CD14-positive monocyte (primary cell): ENCODE measurements around the gene TRHDE. TPM values are rescaled to one million over a fixed set of nuclear protein-coding genes. Genes with fewer than 3 reads are reported as not detected.

ENCODE experiments used
- DNase-seq, 3 donors: peaks; one replicate each; pipeline ENCODE4 v3.0.0-alpha.2; 2011 to 2022
- H2AFZ ChIP-seq: 2 replicates; pipeline ENCODE4 v1.6.0; 2012; ENCODE audit warnings: mild to moderate bottlenecking, low read depth, low read length, inconsistent platforms; ENCODE audit not compliant: insufficient read depth, poor library complexity, severe bottlenecking
- H3K27ac ChIP-seq, 2 donors: 1 replicate in 1 of 2; 2 replicates in 1 of 2; pipeline ENCODE4 v1.5.1; 2012 to 2013; ENCODE audit warnings: low read length in 2 of 2, control low read depth in 1 of 2, inconsistent platforms in 1 of 2, low read depth in 1 of 2, mild to moderate bottlenecking in 1 of 2
- H3K27me3 ChIP-seq, 2 donors: one replicate each; pipeline versions ENCODE4 v1.6.0 to v1.6.1; 2011 to 2013; ENCODE audit warnings: low read length in 2 of 2; ENCODE audit not compliant: control insufficient read depth in 2 of 2, insufficient read depth in 2 of 2
- H3K36me3 ChIP-seq, 2 donors: replicated peaks in 1 of 2; 1 replicate in 1 of 2; 2 replicates in 1 of 2; pipeline versions ENCODE4 v1.5.1 to v1.6.1; 2012 to 2013; ENCODE audit warnings: low read length in 2 of 2, control low read depth in 1 of 2, inconsistent platforms in 1 of 2, mild to moderate bottlenecking in 1 of 2; ENCODE audit not compliant: insufficient read depth in 2 of 2, control insufficient read depth in 1 of 2
- H3K4me1 ChIP-seq, 2 donors: 1 replicate in 1 of 2; 2 replicates in 1 of 2; pipeline versions ENCODE4 v1.5.1 to v1.6.1; 2012 to 2013; ENCODE audit warnings: low read length in 2 of 2, control low read depth in 1 of 2, inconsistent platforms in 1 of 2, mild to moderate bottlenecking in 1 of 2, moderate library complexity in 1 of 2; ENCODE audit not compliant: insufficient read depth in 2 of 2, control insufficient read depth in 1 of 2
- H3K4me2 ChIP-seq: replicated peaks from 2 replicates; pipeline ENCODE3; 2012; ENCODE audit warnings: low read length, moderate library complexity, mild to moderate bottlenecking; ENCODE audit not compliant: poor library complexity, severe bottlenecking; ENCODE audit errors: extremely low read depth
- H3K4me3 ChIP-seq, 3 experiments: fragments of 200-600 bp in 1 of 3; sonication (generic) in 1 of 3; replicated peaks in 1 of 3; 1 replicate in 2 of 3; 2 replicates in 1 of 3; pipeline ENCODE4 v1.5.1; 2011 to 2013; ENCODE audit warnings: low read length in 3 of 3, mild to moderate bottlenecking in 3 of 3, control low read depth in 2 of 3, low read depth in 2 of 3, inconsistent platforms in 1 of 3, moderate library complexity in 1 of 3
- H3K79me2 ChIP-seq: 2 replicates; pipeline ENCODE4 v1.6.0; 2012; ENCODE audit warnings: mild to moderate bottlenecking, control low read depth, inconsistent platforms, low read length, moderate library complexity; ENCODE audit not compliant: insufficient read depth
- H3K9ac ChIP-seq: 2 replicates; pipeline ENCODE4 v1.6.0; 2017; ENCODE audit warnings: low read length, mild to moderate bottlenecking; ENCODE audit not compliant: insufficient read depth, poor library complexity, severe bottlenecking
- H3K9me3 ChIP-seq, 2 donors: replicated peaks in 1 of 2; 1 replicate in 1 of 2; 2 replicates in 1 of 2; pipeline versions ENCODE4 v1.5.1 to v1.6.1; 2012 to 2013; ENCODE audit warnings: low read length in 2 of 2, control low read depth in 1 of 2; ENCODE audit not compliant: control insufficient read depth in 1 of 2, insufficient read depth in 1 of 2
- H4K20me1 ChIP-seq: 2 replicates; pipeline ENCODE4 v1.6.0; 2012; ENCODE audit warnings: mild to moderate bottlenecking, low read length, control low read depth, moderate library complexity; ENCODE audit not compliant: insufficient read depth
- H3K27ac Mint-ChIP-seq, 7 donors: one replicate each; pipeline ENCODE4 v1.8.0; 2020; ENCODE audit warnings: mild to moderate bottlenecking in 7 of 7, mixed read lengths in 7 of 7, moderate library complexity in 6 of 7, inconsistent platforms in 2 of 7
- H3K27me3 Mint-ChIP-seq, 3 donors: one replicate each; pipeline ENCODE4 v1.8.0; 2021 to 2022; ENCODE audit warnings: low read depth in 3 of 3, mild to moderate bottlenecking in 3 of 3, mixed read lengths in 3 of 3, moderate library complexity in 3 of 3, inconsistent platforms in 1 of 3
- H3K36me3 Mint-ChIP-seq, 2 donors: one replicate each; pipeline ENCODE4 v1.8.0; 2020; ENCODE audit warnings: mixed read lengths in 2 of 2, inconsistent platforms in 1 of 2, mild to moderate bottlenecking in 1 of 2
- H3K4me1 Mint-ChIP-seq: one replicate; pipeline ENCODE4 v1.8.0; 2020; ENCODE audit warnings: mild to moderate bottlenecking, mixed read lengths
- H3K4me3 Mint-ChIP-seq, 2 donors: one replicate each; pipeline ENCODE4 v1.8.0; 2020; ENCODE audit warnings: mild to moderate bottlenecking in 2 of 2, mixed read lengths in 2 of 2, moderate library complexity in 1 of 2
- H3K9me3 Mint-ChIP-seq, 7 donors: one replicate each; pipeline ENCODE4 v1.8.0; 2020 to 2022; ENCODE audit warnings: mixed read lengths in 7 of 7, mild to moderate bottlenecking in 6 of 7, moderate library complexity in 6 of 7, inconsistent platforms in 2 of 7
- CTCF ChIP-seq: fragments of 200-600 bp; IDR thresholded peaks from one replicate; pipeline ENCODE4 v1.8.0; 2022; ENCODE audit warnings: antibody characterized with exemption, mild to moderate bottlenecking
- WGBS: methylation state at CpG from one replicate; pipeline ENCODE4 v1.1.5; 2013; ENCODE audit warnings: missing lambda C conversion rate; ENCODE audit not compliant: insufficient coverage; 5-methylcytosine and 5-hydroxymethylcytosine counted together
- intact Hi-C, 2 donors: fragments of 100-400 bp; cut with micrococcal nuclease; formaldehyde crosslinking; loops; one replicate each; pipeline versions ENCODE4 v1.15.0 to v1.15.1; 2023
- polyA plus RNA-seq, 3 donors: library from polyadenylated mRNA; depleted of rRNA in 1 of 3; unstranded in 2 of 3; stranded (reverse) in 1 of 3; fragments of 300-500 nt in 2 of 3; fragments of >200 nt in 1 of 3; fragmentation: Illumina TruSeq in 2 of 3; gene quantifications; 1 replicate in 2 of 3; 2 replicates in 1 of 3; pipeline ENCODE4 v1.2.3, GENCODE V29; 2012 to 2021

TRHDE gene
- polyA plus RNA-seq, 3 donors, result not detected

DNA sequence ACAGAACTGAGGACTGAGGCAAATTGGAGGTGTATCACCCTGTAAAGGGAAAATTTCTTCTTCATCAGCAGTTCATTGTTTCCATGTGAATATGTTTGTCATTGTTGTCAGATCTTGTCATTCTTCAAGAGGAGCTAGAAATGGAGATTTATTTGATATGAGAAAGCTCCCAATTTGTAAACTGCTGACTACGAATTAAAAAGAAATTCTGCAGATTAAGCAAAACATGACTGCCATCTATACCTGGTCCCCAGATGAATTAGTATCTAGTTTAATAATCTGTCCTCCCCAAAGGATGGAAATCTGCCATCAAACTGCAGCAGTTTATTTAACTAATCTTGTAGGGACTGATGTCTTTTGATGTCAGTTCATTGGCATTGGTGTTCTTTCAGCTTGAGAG lies 162.8 kb downstream of the TRHDE start:
- Mint-ChIP-seq H3K4me1 (no peaks in the 10 kb centered on the region), H3K9me3 (peaks cover 0 to 18% (median 1%) of the 10 kb centered on the region in 7 donors), H3K36me3 (no peaks in the 10 kb centered on the region), H3K4me3 (no peak overlapping the region), H3K27me3 (peaks cover 0 to 2% (median 0%) of the 10 kb centered on the region in 3 donors), H3K27ac (no peak overlapping the region)
- Histone ChIP-seq H3K4me3 (no peak overlapping the region), H3K4me1 (no peaks in the 10 kb centered on the region), H3K9me3 (no peaks in the 10 kb centered on the region), H3K79me2 (no peaks in the 10 kb centered on the region), H3K27ac (no peak overlapping the region), H4K20me1 (no peaks in the 10 kb centered on the region), H3K4me2 (no peak overlapping the region), H2AFZ (no peak overlapping the region), H3K9ac (no peak overlapping the region), H3K36me3 (no peaks in the 10 kb centered on the region), H3K27me3 (no peaks in the 10 kb centered on the region)
- intact Hi-C loops, result no loop called here
- no CpG with 5 or more reads among the region's 1 CpG for WGBS
- TF ChIP-seq CTCF, result no peak
- no peak for DNase-seq

GRCh38 chr12:72442217-72442616 lies 170.0 kb downstream of the TRHDE start:
- Histone ChIP-seq H3K9me3 (no peaks in the 10 kb centered on the region), H3K36me3 (no peaks in the 10 kb centered on the region), H4K20me1 (no peaks in the 10 kb centered on the region), H2AFZ (no peak overlapping the region), H3K4me1 (no peaks in the 10 kb centered on the region), H3K27me3 (no peaks in the 10 kb centered on the region), H3K79me2 (no peaks in the 10 kb centered on the region), H3K9ac (no peak overlapping the region), H3K27ac (no peak overlapping the region), H3K4me2 (no peak overlapping the region), H3K4me3 (no peak overlapping the region)
- intact Hi-C loops, result no loop called here
- no peak for DNase-seq
- Mint-ChIP-seq H3K9me3 (peaks cover 1 to 11% (median 7%) of the 10 kb centered on the region in 7 donors), H3K27ac (no peak overlapping the region), H3K4me1 (no peaks in the 10 kb centered on the region), H3K4me3 (no peak overlapping the region), H3K27me3 (no peaks in the 10 kb centered on the region), H3K36me3 (no peaks in the 10 kb centered on the region)
- no CpG with 5 or more reads among the region's 2 CpGs for WGBS
- TF ChIP-seq CTCF, result no peak
